Mucosa of gallbladder (tissue), 1 donor: Measurements from ENCODE around the gene NME9. TPM values are rescaled to one million over a fixed set of nuclear protein-coding genes. Genes with fewer than 3 reads are reported as not detected.

Experiments
- DNase-seq: peaks from one replicate; pipeline ENCODE4 v3.0.0-alpha.2; 2020; ENCODE audit warnings: low spot score
- total RNA-seq: library from RNA; stranded (reverse); gene quantifications from one replicate; pipeline ENCODE4 v1.2.1, GENCODE V29; 2021
- donor health status: DM: no; HTN: no; CAD: no.

NME9 gene
- total RNA-seq, 1 donor from 2014 or later, result 2.6 TPM

DNA sequence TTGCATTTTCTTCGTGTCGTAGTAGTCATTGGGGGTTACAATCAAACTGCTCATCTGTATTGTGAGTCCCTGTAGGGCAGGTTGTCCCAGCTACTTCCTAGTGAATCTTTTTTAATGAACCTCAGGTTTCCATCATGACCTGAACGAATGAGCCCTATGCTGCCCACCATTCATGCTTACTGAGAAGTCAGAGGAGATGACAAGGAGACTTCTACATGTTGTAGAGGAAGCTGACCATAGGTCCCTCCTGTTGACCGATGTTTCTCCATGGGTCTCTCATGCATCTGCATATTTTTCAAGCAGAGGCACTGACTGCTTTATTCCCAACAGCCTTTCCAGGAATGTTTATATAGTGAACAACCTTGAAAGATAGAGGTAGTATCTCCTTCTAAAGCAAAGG is 5.0 kb upstream of the NME9 start:
- DNase-seq, result no peak

DNA sequence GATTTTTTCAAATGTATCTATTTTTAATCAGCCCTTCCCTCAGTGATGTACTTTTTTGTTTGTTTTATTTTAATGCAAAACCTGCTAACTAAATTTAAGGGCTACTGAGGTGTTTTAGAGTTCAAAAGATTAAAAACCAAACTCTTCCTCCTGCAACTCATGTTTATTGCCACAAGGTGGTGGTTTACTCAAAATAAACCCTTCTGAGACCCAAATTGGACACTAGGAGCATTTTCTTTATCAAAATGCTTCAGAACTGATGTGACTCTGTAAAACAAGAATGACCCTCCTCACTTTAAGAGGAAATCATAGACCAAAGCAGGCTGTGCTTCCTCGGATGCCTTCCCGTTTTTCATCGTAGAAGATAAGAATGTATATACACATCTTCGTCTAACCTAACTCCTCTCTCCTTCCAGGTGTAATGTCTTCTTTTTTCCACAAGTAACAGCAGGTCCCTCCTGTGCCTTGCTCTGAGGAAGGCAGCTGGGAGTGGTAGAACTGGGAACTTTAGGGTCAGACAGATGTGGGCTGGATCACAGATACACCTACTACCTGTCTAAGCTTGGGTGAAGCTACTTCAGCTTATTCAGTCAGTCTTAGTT is 2.9 kb upstream of the NME9 start:
- no peak for DNase-seq

DNA sequence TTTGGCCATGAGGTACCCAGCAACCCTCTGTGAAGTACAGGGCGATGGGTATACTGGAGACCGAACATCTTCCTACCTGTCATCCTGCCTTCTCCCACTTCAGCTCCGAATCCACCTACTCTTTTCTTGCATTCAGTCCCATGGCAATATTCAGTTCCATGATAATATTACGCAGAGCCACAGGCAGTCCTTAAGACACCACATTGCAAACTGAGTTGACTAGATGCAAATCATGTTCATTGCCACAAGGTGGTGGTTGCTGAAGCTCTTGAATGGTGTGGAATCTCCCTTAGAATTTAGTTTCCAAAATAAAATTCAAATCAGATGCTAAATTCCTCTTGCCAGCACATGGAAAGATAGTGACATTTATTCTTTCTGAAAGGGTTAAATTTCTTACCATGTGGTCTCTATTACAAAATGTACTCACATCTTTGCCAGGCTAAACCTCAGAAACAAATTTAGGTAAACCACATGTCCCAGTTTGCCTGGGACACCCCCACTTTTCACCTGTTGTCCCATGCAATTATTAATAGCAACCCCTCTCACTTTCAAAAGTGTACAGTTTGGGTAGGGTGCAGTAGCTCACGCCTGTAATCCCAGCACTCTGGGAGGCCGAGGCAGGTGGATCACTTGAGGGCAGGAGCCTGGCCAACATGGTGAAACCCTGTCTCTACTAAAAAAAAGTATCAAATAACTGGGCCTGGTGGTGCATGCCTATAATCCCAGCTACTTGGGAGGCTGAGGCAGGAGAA is 1.7 kb upstream of the NME9 start:
- DNase-seq, result no peak

DNA sequence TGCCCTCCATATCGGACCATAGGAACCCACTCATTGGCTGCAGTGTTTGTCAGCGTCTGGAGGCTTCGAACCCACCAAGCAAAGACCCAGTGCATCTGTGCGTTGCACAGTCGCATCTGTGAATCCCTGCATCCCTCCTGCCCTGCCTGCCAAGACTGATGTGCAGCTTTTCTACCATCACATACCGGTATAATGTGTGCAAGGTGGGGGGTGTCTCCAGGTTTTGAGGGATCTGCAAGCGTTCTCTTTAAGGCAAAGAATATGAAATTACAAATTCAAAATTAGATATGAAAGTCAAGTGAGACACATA is 288 bp upstream of the NME9 start:
- DNase-seq, result no peak

DNA sequence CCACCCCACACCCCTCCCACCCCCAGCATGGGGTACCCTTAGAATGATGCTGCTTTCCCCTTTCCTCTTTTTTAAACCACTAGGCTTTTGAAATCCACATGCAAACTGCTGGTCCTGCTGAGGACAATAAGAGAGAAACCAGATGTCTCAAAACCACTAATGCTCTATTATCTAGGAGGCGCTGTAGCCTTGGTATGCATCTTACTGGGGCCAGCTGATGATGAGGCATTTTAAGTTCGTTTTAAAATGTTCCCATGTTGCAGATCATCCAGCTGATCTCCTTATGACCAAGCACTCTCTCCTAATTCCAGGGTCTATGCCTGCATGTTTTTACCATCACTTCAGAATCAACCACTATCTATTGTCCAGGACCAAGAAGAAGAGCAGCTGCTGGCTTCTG is 1.3 kb downstream of the NME9 start:
- no peak for DNase-seq

DNA sequence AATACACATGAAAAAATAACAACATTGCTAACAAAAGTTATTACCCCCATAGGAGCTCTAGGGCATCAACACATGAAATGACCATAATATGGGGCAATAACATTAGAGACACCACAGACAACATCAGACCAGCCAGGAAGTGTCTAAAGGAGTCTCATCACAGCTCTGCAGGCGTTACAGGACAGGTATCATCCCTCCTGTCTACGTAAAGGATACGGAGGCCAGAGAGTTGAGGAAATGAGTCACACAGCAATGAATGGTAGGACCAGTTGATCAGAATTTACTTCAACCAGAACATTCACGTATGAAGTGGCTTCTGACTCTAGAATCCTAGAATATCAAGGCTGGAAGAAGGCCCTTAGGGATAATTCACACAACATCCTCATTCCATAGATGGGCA is 1.8 kb downstream of the NME9 start:
- DNase-seq, result no peak

DNA sequence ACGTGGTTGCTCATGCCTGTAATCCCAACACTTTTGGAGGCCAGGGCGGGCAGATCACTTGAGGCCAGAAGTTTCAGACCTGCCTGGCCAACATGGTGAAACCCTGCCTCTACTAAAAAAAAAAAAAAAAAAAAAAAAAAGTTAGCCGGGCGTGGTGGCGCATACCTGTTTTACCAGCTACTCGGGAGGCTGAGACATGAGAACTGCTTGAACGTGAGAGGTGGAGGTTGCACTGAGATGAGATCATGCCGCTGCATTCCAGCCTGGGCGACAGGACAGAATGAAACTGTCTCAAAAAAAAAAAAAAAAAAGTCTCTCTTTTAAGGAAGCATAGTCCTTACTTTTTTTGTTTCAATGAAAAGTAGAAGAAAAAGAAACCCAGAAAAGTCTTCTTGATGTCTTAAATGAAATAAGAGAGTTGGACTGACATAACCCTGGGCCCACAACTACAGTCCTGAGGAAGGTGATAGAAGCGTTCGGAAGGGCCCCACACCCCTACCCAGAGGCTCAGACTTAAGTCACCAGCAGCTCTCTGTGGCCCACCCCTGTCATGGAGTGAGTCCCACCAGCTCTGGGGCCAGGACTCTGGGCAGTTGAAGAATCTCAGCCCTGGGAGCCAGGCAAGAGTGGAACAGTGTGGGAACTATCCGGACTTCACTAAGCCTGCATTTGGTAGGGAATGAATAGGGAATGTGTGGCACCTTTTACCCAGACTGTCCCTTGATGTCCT is 2.6 kb downstream of the NME9 start:
- DNase-seq, result no peak

DNA sequence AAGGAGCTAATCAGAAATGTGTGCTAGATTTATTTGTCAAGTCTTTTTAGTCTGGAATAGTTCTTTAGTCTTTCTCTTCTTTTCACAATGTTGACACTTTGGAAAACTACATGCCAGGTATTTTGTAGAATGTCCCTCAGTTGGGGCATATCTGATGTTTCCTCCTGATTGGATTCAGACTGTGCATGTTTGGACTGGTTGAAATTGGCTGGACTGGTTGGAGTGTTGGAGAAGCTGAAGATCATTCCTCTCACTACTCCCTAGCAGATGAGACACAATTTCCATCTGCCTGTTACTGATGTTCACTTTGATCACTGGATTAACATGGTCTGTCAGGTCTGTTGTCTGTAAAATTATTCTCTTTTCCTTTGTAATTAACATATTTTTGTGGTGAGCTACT is 3.7 kb downstream of the NME9 start:
- DNase-seq, result no peak

DNA sequence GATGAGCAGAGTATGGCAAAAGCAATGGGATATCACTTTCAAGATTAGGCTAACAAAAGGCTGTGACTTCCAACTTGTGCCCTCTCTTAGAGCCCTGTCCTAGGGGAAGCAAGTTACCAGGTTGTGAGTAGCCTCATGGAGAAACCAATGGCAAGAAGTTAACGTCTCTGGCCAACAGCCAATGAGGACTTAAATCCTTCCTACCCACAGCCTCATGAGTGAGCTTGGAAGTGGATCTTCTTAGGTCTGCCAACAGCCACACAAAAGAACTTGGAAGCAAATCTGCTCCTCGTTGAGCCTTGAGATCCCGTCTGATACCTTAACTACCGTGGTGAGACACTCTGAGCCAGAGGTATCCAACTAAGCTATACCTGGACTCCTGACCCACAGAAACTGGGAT is 5.7 kb downstream of the NME9 start:
- DNase-seq, result no peak

DNA sequence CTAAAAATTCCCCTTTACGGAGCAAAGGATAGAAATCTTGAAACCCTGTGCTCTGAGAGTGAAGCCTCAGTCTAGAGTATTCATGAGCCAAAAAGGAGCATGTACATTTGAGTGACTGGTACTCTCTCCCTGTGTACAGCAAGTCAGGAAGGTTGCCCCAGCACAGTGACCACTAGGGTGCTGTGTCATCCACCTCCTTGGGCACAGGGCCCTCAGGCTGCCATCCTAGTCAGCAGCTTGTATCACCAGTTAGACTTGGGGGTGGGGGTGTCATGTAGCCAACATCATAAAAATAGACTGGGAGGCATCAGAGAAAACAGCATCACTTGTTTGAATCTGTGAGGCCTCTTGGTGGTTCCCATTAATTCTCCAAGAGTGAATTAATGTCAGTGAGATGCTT is 12.0 kb downstream of the NME9 start:
- no peak for DNase-seq

DNA sequence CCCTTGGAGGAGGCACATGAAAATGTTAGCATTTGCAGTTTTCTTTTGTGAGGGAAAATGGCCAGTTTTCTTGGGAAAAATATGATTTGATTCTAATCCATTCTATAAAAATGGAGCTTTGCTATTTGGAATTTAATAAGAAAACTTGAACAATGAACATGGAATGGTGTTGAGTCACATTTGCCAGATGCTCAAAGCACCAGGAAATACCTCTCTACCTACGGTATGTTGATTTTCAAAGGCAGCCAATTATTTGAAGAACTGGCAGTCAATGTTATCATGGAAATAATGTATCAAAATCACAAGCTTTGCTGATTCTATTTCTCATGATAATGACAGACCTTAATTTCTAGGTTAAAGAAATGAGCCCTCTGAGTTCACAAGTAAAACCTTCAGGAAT is 14.9 kb downstream of the NME9 start:
- DNase-seq, result no peak

DNA sequence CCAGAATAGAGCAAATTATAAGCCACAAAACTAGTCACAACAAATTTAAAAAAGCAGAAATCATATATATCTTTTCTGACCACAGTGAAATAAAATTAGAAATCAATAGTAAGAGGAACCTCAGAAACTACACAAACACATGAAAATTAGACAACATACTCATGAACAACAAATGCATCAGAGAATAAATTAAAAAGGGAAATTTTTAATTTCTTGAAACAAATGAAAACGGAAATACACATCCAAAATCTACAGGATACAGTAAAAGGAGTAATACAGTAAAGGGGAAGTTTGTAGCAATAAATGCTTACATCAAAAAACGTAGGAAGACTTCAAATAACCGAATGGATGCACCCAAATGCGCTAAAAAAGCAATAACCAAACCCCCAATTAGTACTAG is 19.2 kb downstream of the NME9 start:
- DNase-seq, result no peak

DNA sequence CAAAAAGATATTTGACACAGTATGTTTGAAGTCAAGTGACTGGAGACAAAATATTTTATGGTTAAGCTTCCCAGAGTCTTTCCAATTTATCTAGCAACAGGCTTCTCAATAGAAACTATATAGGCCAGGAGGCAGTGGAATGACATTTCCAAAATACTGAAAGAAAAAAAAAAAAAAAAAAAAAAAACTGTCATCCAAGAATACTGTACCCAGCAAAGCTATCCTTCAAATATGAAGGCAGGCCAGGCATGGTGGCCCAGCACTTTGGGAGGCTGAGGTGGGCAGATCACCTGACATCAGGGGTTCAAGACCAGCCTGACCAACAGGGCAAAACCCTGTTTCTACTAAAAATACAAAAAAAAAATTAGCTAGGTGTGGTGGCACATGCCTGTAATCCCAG is 20.9 kb downstream of the NME9 start:
- no peak for DNase-seq

DNA sequence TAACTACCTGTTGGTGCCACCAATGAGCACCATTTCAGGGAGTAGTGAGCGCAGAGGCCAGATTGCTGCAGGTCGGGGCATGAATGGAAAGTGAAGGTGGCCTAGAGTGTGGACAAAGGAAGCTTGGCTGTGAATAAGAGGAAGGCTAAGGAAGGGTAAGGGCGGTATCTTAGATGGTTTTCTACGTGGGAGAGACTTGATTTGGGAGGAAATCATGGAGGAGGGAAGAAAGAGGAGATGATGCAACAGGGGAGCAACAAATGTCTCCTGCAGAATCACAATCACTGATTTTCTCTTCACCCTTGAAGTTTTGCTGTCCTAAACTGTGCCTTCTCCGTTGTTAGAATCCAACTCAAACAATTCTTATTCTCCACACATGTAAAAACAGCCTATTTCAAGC is 21.8 kb downstream of the NME9 start:
- DNase-seq, result no peak

DNA sequence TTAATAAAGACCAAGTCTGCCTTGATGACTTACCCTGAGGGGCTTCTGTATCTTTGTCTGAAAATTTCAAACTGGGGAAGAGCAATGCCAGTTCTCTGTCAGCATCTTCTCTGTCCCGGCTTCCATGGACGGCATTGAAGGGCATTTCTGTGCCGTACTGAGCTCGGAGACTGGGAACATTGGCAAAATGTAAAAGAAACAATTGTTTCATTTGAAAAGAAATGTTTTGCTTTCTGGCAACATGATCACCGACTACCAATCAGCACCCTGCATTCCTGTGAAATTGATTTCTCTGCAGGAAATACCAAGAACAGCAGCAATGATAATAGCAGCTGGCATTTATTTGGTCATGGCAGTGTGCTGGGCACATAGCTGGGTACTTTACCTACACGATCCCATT is 26.2 kb downstream of the NME9 start:
- DNase-seq, result no peak

DNA sequence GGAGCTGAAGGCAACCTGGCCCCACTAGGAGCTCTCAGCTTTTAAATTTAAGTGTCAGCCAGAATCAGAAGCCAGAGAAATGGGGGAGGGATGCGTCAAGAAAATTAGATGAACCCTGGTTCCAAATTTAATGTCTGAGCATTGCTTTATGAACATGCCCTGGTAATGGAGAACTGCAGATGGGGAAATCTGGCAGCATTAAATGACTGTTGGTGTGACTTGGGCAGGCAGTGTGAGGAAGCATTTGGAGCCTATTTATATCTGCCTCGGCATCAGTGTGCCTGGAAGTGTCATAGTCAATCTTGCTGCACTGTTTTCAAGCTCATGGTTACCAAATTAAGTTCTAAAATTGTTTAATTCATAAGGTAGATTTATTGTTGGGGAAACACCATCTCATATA is 29.0 kb downstream of the NME9 start:
- DNase-seq, result no peak

DNA sequence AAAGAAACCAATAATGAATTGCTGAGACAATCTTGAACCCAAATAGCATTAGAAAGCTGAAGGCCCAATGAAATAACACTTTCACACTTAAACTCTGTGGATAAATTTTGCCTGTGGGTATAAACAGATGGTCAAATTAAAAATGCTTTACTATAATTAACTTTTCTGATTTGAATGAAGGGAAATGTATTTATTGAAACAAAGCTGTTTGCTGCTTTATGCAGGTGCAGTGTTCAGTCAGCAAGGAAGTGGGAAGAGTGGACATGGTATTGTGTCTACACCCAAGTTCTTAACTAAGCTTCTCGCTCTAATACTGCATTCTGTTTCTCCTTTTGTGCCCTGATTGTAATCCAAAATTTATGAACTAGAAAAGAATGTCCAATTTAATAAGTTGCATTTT is 31.8 kb downstream of the NME9 start:
- DNase-seq, result no peak

DNA sequence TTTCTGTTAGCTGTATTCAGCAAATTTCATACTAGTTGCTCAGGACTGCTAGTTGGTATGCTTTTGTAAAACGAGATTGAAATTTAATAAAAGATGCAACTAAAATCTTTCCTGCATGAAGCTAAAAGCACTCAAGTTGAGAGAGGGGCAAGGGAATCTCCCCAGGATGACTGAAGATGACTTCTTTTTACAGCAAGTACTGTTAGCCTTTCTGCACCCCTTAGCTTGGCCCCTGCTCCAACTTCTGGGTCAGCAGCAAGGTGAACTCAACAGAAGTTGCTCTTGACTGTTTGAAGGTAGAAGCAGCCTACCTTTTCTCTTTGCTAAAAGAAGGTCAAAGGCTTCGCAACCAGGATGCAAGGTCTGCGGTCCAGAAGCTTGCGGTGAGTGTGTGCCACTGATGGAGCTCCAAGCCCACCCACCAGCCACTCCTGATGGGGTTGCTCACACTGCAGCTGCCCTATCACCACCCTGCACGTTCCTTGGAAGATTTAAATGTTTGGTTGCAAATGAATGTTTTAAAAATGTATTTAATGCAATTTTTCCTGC is 32.5 kb downstream of the NME9 start:
- DNase-seq, result no peak

DNA sequence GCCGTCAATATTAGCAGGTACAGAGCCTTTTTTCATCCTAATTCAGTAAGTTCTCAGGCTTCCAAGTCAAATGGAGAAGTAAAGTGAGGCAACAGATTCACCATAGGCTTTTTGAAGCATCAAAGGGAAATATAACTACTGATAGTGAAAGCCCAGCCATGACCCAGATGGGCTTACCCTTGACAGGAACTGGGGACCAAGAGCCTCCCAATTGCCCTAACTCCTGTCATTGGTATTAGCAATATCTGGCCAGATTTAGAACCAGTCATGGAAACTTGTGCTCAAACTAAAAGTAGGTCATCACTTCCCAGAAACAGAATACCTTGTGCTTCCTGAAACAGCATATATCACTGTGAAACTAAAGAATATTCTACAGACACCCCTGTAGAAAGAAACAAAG is 33.0 kb downstream of the NME9 start:
- DNase-seq, result no peak

DNA sequence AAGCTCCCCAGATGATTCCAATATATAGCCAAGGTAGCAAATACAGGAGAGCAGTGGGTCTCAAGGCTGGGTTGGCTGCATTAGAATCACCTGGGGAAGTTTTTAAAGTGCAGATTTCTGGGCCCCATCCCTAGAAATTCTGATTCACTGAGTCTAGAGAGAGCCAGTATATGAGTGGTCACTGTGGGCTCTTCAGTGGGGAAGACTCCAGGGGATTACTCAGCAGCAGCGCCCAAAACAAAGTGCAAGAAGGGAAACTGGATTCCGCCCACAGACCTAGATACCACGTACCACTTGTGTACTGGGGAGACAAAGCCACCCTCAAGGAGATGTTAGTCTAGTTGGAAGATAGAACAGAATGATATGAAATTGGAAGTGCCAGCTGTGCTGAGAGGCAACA is 40.0 kb downstream of the NME9 start:
- no peak for DNase-seq

DNA sequence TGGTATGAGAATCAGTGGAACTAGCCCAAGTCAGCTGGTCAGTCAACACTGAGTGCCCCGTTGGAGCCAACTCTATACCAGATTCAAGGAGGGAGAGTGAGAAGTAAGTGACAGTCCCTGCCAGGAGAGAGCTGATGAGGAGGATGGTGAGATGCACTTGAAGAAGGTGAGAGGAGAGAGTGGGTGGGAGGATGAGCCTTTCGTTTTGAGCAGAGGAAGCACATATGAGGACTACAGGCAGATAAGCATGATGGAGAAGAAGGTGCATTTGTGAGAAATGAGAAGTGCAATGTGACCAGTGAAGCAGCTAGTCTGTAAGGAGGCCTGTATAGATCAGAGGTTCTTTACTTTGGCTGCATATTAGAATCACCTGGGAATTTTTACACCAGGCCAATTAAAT is 40.4 kb downstream of the NME9 start:
- no peak for DNase-seq

DNA sequence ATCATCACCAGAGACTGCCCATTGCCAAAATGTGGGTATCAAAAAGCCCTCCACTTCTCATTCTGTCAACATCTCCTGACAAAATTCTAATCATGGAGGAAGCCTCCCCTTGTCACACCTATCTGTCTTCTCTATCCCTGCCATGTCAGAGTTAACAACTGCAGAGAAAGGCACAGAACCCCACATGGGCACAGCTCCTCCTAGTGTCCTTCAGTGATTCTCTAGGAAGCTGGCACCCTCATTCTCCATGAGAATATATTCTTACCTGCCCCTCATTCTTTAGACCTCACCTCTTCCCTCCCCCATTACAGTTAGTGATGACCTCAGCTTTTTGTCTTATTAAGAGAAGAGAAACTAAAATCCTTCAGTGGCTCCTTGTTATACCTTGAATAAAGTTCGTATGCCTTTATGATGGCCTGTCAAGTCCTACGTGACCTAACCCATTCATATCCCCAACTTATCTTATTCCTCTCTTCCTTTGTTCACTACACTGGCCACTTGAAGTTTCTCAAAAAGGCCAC is 44.6 kb downstream of the NME9 start:
- no peak for DNase-seq

DNA sequence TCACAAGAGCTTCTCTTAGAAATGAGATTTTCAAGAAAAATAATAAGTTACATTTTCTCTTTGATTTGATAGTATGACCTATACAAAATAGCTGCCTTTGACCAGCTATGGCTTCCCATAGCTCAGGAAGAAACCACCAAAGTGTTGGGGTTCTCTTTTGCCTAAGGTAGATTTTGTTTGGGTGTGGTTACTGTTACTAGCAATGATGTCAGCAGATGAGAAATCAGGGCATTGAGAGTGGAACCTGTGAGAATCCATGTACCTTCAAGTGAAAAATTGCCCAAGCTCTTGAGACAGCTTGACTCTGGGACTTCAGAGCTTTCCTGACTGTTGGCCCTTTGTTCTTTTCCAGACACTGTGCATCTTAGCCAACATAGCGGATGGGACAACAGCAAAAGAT is 45.6 kb downstream of the NME9 start:
- no peak for DNase-seq
